Skeletal muscle tissue (tissue), 4 donors: ENCODE measurements around the gene RHOC. TPM values are rescaled to one million over a fixed set of nuclear protein-coding genes. Genes with fewer than 3 reads are reported as not detected.

Source experiments
- H3K27ac ChIP-seq: one replicate; pipeline ENCODE4 v1.7.0; 2013; ENCODE audit warnings: mild to moderate bottlenecking, low read depth, low read length, inconsistent platforms
- H3K27me3 ChIP-seq, 3 donors: one replicate each; pipeline ENCODE4 v1.7.0; 2013; ENCODE audit warnings: low read length in 3 of 3; ENCODE audit not compliant: control insufficient read depth in 3 of 3, insufficient read depth in 3 of 3
- H3K36me3 ChIP-seq, 3 donors: one replicate each; pipeline ENCODE4 v1.7.0; 2013; ENCODE audit warnings: low read length in 3 of 3; ENCODE audit not compliant: control insufficient read depth in 3 of 3, insufficient read depth in 3 of 3
- H3K4me1 ChIP-seq, 3 donors: one replicate each; pipeline ENCODE4 v1.7.0; 2013; ENCODE audit warnings: low read length in 3 of 3, mild to moderate bottlenecking in 3 of 3; ENCODE audit not compliant: control insufficient read depth in 3 of 3, insufficient read depth in 3 of 3
- H3K4me3 ChIP-seq, 3 donors: one replicate each; pipeline ENCODE4 v1.7.0; 2013; ENCODE audit warnings: low read length in 3 of 3
- H3K9ac ChIP-seq, 3 donors: one replicate each; pipeline ENCODE4 v1.7.0; 2013; ENCODE audit warnings: low read length in 3 of 3, mild to moderate bottlenecking in 3 of 3, moderate library complexity in 2 of 3, low read depth in 1 of 3
- H3K9me3 ChIP-seq, 3 donors: one replicate each; pipeline ENCODE4 v1.7.0; 2013; ENCODE audit warnings: low read length in 3 of 3; ENCODE audit not compliant: control insufficient read depth in 3 of 3
- total RNA-seq: library from RNA; depleted of rRNA; stranded (reverse); fragments of >200 nt; gene quantifications from one replicate; pipeline ENCODE4 v1.2.3, GENCODE V29; 2014
- donor health status: Osteomylitis.

RHOC gene
- total RNA-seq, 1 donor from 2014 or later = 196 TPM

DNA sequence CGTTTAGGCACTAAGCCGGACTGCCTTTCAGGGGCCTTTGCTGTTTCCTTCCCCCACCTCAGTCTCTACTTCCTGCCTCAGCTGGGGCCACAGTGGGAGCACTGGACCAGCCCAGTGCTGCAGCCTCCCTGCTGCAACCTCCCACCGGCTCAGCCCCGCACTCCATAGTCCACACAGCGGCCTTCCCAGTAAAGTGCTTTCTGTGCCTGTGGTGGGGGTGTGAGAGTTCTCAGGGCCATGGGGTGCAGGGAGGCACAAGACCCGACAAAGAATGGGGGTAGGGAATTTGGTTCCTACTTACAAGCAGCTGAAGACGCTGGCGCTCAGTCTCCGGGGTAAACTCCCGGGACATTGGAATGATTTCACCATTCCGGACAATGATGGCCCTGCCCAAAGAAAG lies 4.7 kb upstream of the RHOC start:
- Histone ChIP-seq H3K4me3 (no peak overlapping the region), H3K9me3 (no peaks in the 10 kb centered on the region), H3K9ac (peak overlapping the region in 1 of 3 donors; percentile 72), H3K36me3 (peaks cover 25 to 33% (median 28%) of the 10 kb centered on the region in 3 donors), H3K4me1 (peaks cover 35 to 55% (median 37%) of the 10 kb centered on the region in 3 donors), H3K27ac (no peak overlapping the region), H3K27me3 (no peaks in the 10 kb centered on the region)

- H3K27ac ChIP-seq = no peak overlapping the region
- no peak overlapping the region for H3K4me3 ChIP-seq
- H3K9me3 ChIP-seq = no peaks in the 10 kb centered on the region
- H3K27me3 ChIP-seq = no peaks in the 10 kb centered on the region
- peaks cover 31 to 56% (median 35%) of the 10 kb centered on the region in 3 donors for H3K4me1 ChIP-seq
- peak overlapping the region in 1 of 3 donors; percentile 72 for H3K9ac ChIP-seq
- H3K36me3 ChIP-seq = peaks cover 25 to 33% (median 28%) of the 10 kb centered on the region in 3 donors
Measured at GRCh38 chr1:112711041-112711440, 4.1 kb upstream of the RHOC start.

- no peak overlapping the region for H3K4me3 ChIP-seq
- H3K27me3 ChIP-seq = no peaks in the 10 kb centered on the region
- H3K9me3 ChIP-seq = no peaks in the 10 kb centered on the region
- H3K36me3 ChIP-seq = peaks cover 25 to 33% (median 28%) of the 10 kb centered on the region in 3 donors
- H3K4me1 ChIP-seq = peaks cover 31 to 56% (median 34%) of the 10 kb centered on the region in 3 donors
- H3K9ac ChIP-seq = peak overlapping the region in 1 of 3 donors; percentile 40
- no peak overlapping the region for H3K27ac ChIP-seq
Measured at GRCh38 chr1:112710586-112710985, 3.7 kb upstream of the RHOC start.

DNA sequence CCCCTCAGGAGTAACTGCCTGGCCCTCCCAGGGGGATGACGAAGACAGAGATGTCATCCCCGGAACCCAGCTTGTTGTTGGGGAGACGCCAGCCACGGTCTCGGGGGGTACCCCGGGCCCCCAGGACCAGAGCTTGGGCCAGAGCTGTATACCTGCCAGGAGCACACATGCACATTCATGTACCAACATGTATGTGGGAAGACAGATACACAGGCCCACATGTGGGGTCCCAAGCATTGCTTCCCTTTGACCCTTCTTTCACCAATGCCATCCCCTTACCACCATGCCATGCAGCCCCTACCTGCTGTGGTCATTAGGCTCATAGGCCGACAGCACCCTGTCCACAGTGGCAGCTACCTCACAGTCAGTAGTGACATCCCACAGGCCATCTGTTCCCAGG lies 3.2 kb upstream of the RHOC start:
- H3K9me3 ChIP-seq = no peaks in the 10 kb centered on the region
- peaks cover 32 to 58% (median 37%) of the 10 kb centered on the region in 3 donors for H3K4me1 ChIP-seq
- no peaks in the 10 kb centered on the region for H3K27me3 ChIP-seq
- H3K36me3 ChIP-seq = peaks cover 25 to 33% (median 28%) of the 10 kb centered on the region in 3 donors
- no peak overlapping the region for H3K4me3 ChIP-seq
- H3K9ac ChIP-seq = no peak overlapping the region
- H3K27ac ChIP-seq = no peak overlapping the region

DNA sequence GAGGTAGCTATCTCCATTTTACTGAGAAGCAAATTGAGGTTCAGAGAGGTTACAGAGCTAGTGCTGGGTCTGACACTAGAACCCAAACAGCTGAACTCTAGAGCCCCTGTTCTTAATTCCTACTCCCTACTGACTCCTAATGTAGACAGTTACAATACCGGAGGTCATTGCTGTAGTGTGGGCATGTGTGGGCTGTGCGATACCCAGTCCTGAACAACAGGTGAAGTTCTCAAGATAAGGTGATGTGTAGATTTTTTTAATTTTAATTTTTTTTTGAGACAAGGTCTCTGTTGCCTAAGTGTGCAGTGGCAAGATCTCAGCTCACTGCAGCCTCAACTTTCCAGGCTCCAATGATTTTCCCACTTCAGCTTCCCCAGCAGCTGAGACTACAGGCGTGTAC lies 1.6 kb upstream of the RHOC start:
- no peak overlapping the region for H3K27ac ChIP-seq
- peaks cover 36 to 59% (median 45%) of the 10 kb centered on the region in 3 donors for H3K4me1 ChIP-seq

DNA sequence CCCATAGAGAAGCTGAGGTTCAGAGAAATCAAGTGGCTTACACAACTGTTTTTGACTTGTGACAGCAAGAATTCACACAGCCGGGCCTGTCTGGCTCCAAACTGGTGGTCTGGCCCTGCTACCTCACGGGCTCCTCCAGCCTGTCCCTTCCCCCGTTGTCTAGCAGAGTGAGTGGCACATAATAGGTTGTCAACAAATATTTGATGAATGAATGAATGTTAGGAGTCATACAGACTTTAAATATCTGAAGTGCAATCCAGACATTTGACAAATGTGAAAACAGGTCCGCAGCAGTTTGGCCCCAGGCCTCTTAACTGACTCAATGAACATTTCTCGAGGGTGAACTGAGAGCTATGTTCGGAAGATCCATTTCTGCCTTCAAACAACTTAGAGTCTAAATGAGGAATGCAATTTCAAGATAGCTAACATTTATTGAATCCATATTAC lies 1.1 kb upstream of the RHOC start:
- H3K4me1 ChIP-seq = peaks cover 34 to 58% (median 44%) of the 10 kb centered on the region in 3 donors
- peak overlapping the region in 1 of 3 donors; percentile 91 for H3K9ac ChIP-seq
- H3K27me3 ChIP-seq = no peaks in the 10 kb centered on the region
- no peak overlapping the region for H3K4me3 ChIP-seq
- no peak overlapping the region for H3K27ac ChIP-seq
- H3K9me3 ChIP-seq = no peaks in the 10 kb centered on the region
- peaks cover 28 to 37% (median 31%) of the 10 kb centered on the region in 3 donors for H3K36me3 ChIP-seq

More for the DNA sequence above, 1.6 kb upstream of the RHOC start:
- H3K9ac ChIP-seq = no peak overlapping the region
- H3K4me3 ChIP-seq = no peak overlapping the region
- H3K27me3 ChIP-seq = no peaks in the 10 kb centered on the region
- H3K9me3 ChIP-seq = no peaks in the 10 kb centered on the region
- peaks cover 28 to 36% (median 31%) of the 10 kb centered on the region in 3 donors for H3K36me3 ChIP-seq

GRCh38 chr1:112707221-112708001 lies 484 bp upstream of the RHOC start:
- H3K9me3 ChIP-seq = no peaks in the 10 kb centered on the region
- H3K9ac ChIP-seq = peak overlapping the region; percentile 27 to 91 (median 85)
- H3K27ac ChIP-seq = peak overlapping the region; percentile 85
- peaks cover 31 to 58% (median 43%) of the 10 kb centered on the region in 3 donors for H3K4me1 ChIP-seq
- H3K27me3 ChIP-seq = no peaks in the 10 kb centered on the region
- H3K36me3 ChIP-seq = peaks cover 31 to 39% (median 32%) of the 10 kb centered on the region in 3 donors
- H3K4me3 ChIP-seq = peak overlapping the region; percentile 56 to 73 (median 68)

DNA sequence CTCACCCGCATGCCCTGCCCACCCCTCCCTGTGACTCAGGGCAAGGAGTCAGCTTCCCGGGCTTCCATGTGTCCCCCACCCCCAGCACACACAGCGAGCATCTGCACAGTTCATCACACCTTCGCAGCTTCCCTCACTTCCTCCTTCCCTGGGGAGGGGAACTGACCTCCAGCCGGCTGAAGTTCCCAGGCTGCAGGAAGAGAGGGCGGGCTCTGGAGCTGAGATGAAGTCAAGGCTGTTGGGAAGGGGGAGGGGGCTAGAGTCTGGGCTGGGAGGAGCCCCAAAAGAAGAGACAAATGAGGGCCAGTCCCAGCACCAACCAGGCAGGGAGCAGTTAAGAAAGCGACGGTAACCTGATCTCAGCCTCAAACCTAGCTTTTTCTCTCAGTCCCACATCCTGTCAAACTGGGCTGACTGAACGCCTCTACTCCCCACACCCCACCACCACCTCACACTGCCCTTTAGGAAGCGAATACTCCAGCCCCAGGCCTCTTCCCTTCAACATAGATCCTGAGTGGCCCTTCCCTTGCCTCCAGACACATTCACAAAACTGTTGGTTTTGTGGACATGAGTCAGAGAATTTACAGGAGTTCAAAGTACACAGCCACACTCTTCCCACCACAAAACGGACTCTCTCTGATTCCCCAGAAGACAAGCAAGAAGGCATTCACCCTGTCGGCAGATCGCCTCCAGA lies 1.8 kb downstream of the RHOC start:
- Histone ChIP-seq H3K9me3 (no peaks in the 10 kb centered on the region), H3K36me3 (peaks cover 19 to 31% (median 23%) of the 10 kb centered on the region in 3 donors), H3K4me3 (peak overlapping the region; percentile 63 to 75 (median 73)), H3K27ac (peak overlapping the region; percentile 85), H3K9ac (peak overlapping the region; percentile 79 to 91 (median 87)), H3K27me3 (no peaks in the 10 kb centered on the region), H3K4me1 (peaks cover 51 to 74% (median 62%) of the 10 kb centered on the region in 3 donors)

DNA sequence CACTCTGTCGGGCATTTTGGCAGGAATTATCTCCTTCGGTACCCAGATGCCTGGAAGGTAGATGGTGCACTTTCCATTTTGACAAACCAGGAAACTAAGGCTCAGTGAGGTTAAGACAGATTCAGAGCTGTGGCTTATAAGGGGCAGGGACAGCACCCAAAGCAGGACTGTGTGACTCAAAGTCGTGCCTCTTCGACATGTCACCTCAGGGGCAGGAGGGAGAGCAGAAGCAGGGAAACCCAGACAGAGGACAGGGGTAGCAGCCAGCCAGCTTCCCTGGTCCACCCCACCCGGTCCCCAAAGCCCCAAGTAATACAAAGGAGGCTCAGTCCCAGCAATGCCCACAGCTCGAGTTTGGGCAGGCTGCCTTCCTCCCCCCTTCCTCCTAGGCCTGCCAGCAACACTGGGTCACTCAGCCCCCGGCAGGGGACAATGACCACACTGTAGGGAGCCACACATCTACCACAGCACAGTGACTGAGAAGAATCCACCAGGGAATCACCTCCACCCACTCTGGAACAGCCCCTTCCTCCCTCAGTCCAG lies 2.5 kb downstream of the RHOC start:
- peak overlapping the region; percentile 51 to 75 (median 73) for H3K4me3 ChIP-seq
- H3K9ac ChIP-seq = peak overlapping the region; percentile 51 to 65 (median 60)
- H3K27me3 ChIP-seq = no peaks in the 10 kb centered on the region
- peaks cover 57 to 80% (median 68%) of the 10 kb centered on the region in 3 donors for H3K4me1 ChIP-seq
- peak overlapping the region; percentile 85 for H3K27ac ChIP-seq
- no peaks in the 10 kb centered on the region for H3K9me3 ChIP-seq
- H3K36me3 ChIP-seq = peaks cover 14 to 26% (median 25%) of the 10 kb centered on the region in 3 donors
